Osteocyte (in vitro differentiated cells): ENCODE results near the gene DHRS11. TPM values are rescaled to one million over a fixed set of nuclear protein-coding genes. Genes with fewer than 3 reads are reported as not detected.

Source experiments
- DNase-seq: peaks from one replicate; pipeline ENCODE4 v3.0.0; 2021; ENCODE audit warnings: mixed read lengths; ENCODE audit not compliant: unreplicated experiment; ENCODE audit errors: extremely low spot score
- H3K27ac Mint-ChIP-seq: one replicate; pipeline ENCODE4 v1.8.0; 2021; ENCODE audit warnings: mild to moderate bottlenecking, mixed read lengths; ENCODE audit not compliant: unreplicated experiment
- H3K27me3 Mint-ChIP-seq: one replicate; pipeline ENCODE4 v1.8.0; 2021; ENCODE audit warnings: mixed read lengths; ENCODE audit not compliant: unreplicated experiment
- H3K36me3 Mint-ChIP-seq: one replicate; pipeline ENCODE4 v1.8.0; 2021; ENCODE audit warnings: mixed read lengths; ENCODE audit not compliant: unreplicated experiment
- H3K4me1 Mint-ChIP-seq: one replicate; pipeline ENCODE4 v1.8.0; 2021; ENCODE audit warnings: mixed read lengths; ENCODE audit not compliant: unreplicated experiment
- H3K4me3 Mint-ChIP-seq: one replicate; pipeline ENCODE4 v1.8.0; 2021; ENCODE audit warnings: mild to moderate bottlenecking, moderate library complexity, mixed read lengths; ENCODE audit not compliant: unreplicated experiment
- H3K9me3 Mint-ChIP-seq: one replicate; pipeline ENCODE4 v1.8.0; 2021; ENCODE audit warnings: mixed read lengths; ENCODE audit not compliant: unreplicated experiment
- CTCF ChIP-seq: fragments of 200-600 bp; sonication (generic); IDR thresholded peaks from 2 replicates; pipeline ENCODE4 v1.5.0; 2021; ENCODE audit warnings: antibody characterized with exemption, mild to moderate bottlenecking, moderate library complexity
- total RNA-seq: library from RNA; stranded (reverse); gene quantifications from 2 replicates; pipeline ENCODE4 v1.2.1, GENCODE V29; 2021

The DHRS11 gene
- total RNA-seq, 1 donor from 2014 or later: 7.1 TPM

- H3K27ac Mint-ChIP-seq: no peak overlapping the region
Observed at GRCh38 chr17:36650096-36650775, 58.6 kb downstream of the DHRS11 start.

More at GRCh38 chr17:36650096-36650775, 58.6 kb downstream of the DHRS11 start:
- Mint-ChIP-seq H3K9me3 (no peaks in the 10 kb centered on the region), H3K4me1 (no peaks in the 10 kb centered on the region), H3K27me3 (peaks cover 56% of the 10 kb centered on the region), H3K36me3 (no peaks in the 10 kb centered on the region), H3K4me3 (no peak overlapping the region)
- no peak for DNase-seq
- no peak for TF ChIP-seq CTCF

Other genes with a start within 250 kb of the DHRS11 start
- gene TBC1D3H, start 203.4 kb upstream of the DHRS11 start, total RNA-seq: not detected in 2 replicates
- 35.2 and 35.5 TPM in 2 replicates for gene ZNHIT3, start 105.2 kb upstream of the DHRS11 start, total RNA-seq
- 65.8 and 65.9 TPM in 2 replicates for gene MYO19, start 57.0 kb upstream of the DHRS11 start, total RNA-seq
- 9.7 and 10.0 TPM in 2 replicates for gene PIGW, start 56.9 kb upstream of the DHRS11 start, total RNA-seq
- 67.7 and 76.1 TPM in 2 replicates for gene GGNBP2, start 47.0 kb upstream of the DHRS11 start, total RNA-seq
- 3.6 and 4.3 TPM in 2 replicates for gene MRM1, start 9.7 kb downstream of the DHRS11 start, total RNA-seq